IMR-90 (cell line): ENCODE data around the gene EGFL7.

Experiments used
- CEBPB ChIP-seq: IDR thresholded peaks from 2 replicates; pipeline ENCODE4 v1.6.1; 2012; ENCODE audit warnings: low read depth, low read length, improper control_type of control experiment
- MAFK ChIP-seq: IDR thresholded peaks from 2 replicates; pipeline ENCODE4 v1.6.1; 2012; ENCODE audit warnings: low read depth, low read length, improper control_type of control experiment
- MAZ ChIP-seq: IDR thresholded peaks from 2 replicates; pipeline ENCODE4 v1.6.1; 2012; ENCODE audit warnings: low read depth, mild to moderate bottlenecking, low read length, improper control_type of control experiment, moderate library complexity, borderline replicate concordance
- MXI1 ChIP-seq: IDR thresholded peaks from 2 replicates; pipeline ENCODE4 v1.6.1; 2012; ENCODE audit warnings: low read depth, mild to moderate bottlenecking, low read length, moderate library complexity, borderline replicate concordance
- POLR2A ChIP-seq: IDR thresholded peaks from 2 replicates; pipeline ENCODE4 v1.6.1; 2012; ENCODE audit warnings: mild to moderate bottlenecking, low read depth, low read length
- RAD21 ChIP-seq: IDR thresholded peaks from 2 replicates; pipeline ENCODE4 v1.6.1; 2012; ENCODE audit warnings: low read length, improper control_type of control experiment
- RCOR1 ChIP-seq: IDR thresholded peaks from 2 replicates; pipeline ENCODE4 v1.6.1; 2012; ENCODE audit warnings: mild to moderate bottlenecking, low read length, improper control_type of control experiment; ENCODE audit not compliant: insufficient replicate concordance
- TF ChIP-seq, protein P1 (sequence below): conservative IDR thresholded peaks from 2 replicates; pipeline ENCODE4 v1.5.1; 2012; ENCODE audit warnings: mild to moderate bottlenecking, low read depth, low read length, improper control_type of control experiment

DNA sequence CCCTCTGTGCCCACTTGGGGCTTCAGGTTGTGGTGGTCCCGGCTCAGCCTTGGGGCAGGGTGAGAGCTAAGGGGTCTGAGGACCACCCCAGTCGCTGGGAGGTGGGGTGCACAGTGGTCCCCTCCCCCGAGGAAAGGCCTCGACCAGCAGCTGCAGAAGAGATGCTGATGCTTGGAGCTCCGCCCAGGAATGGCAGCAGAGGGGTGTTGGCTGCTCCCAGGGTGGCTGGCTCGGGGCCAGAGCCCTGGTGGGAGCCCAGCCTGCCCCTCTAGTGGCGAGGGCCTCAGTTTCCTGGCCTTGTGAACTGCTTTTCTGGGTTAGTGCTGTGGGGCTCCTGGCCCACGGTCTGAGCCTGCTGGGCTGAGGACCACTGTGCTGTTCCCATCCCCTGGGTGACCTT is 50.8 kb downstream of the EGFL7 start:
- TF ChIP-seq, protein P1, sequence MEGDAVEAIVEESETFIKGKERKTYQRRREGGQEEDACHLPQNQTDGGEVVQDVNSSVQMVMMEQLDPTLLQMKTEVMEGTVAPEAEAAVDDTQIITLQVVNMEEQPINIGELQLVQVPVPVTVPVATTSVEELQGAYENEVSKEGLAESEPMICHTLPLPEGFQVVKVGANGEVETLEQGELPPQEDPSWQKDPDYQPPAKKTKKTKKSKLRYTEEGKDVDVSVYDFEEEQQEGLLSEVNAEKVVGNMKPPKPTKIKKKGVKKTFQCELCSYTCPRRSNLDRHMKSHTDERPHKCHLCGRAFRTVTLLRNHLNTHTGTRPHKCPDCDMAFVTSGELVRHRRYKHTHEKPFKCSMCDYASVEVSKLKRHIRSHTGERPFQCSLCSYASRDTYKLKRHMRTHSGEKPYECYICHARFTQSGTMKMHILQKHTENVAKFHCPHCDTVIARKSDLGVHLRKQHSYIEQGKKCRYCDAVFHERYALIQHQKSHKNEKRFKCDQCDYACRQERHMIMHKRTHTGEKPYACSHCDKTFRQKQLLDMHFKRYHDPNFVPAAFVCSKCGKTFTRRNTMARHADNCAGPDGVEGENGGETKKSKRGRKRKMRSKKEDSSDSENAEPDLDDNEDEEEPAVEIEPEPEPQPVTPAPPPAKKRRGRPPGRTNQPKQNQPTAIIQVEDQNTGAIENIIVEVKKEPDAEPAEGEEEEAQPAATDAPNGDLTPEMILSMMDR: no peak
- TF ChIP-seq MAZ (no peak), POLR2A (no peak), MXI1 (no peak), RCOR1 (no peak), CEBPB (no peak), MAFK (no peak), RAD21 (no peak)
